ENCODE measurements around the gene SOWAHD.
A peak's percentile ranks its signal among the peaks of the same experiment; 100 is the strongest.
"Not testable (repeated sequence)": the region's sequence is repeated elsewhere in the genome, so short reads cannot be mapped to it uniquely, and the experiment has no call there.

SOWAHD gene

GRCh38 chrX:119775517-119776238 is 17.3 kb downstream of the SOWAHD start:
- Mint-ChIP-seq H3K27me3 (ENCODE audit: low read depth) (no peaks in the 10 kb centered on the region), H3K9me3 (no peaks in the 10 kb centered on the region), H3K4me1 (ENCODE audit: low read depth) (peaks cover 11% of the 10 kb centered on the region), H3K27ac (peak overlapping the region; percentile 36), H3K36me3 (ENCODE audit: low read depth) (peaks cover under 1% of the 10 kb centered on the region), H3K4me3 (no peak overlapping the region)

GRCh38 chrX:119778829-119779228 is 20.4 kb downstream of the SOWAHD start:
- H3K27ac Mint-ChIP-seq: no peak overlapping the region
- H3K27me3 Mint-ChIP-seq (ENCODE audit: low read depth): no peaks in the 10 kb centered on the region
- peaks cover 4% of the 10 kb centered on the region for H3K36me3 Mint-ChIP-seq (ENCODE audit: low read depth)
- no peaks in the 10 kb centered on the region for H3K9me3 Mint-ChIP-seq
- no peak overlapping the region for H3K4me3 Mint-ChIP-seq
- H3K4me1 Mint-ChIP-seq (ENCODE audit: low read depth): peaks cover 14% of the 10 kb centered on the region

- H3K9me3 Mint-ChIP-seq: no peaks in the 10 kb centered on the region
- H3K27ac Mint-ChIP-seq: no peak overlapping the region
- H3K36me3 Mint-ChIP-seq (ENCODE audit: low read depth): peaks cover 15% of the 10 kb centered on the region
- no peaks in the 10 kb centered on the region for H3K27me3 Mint-ChIP-seq (ENCODE audit: low read depth)
- H3K4me3 Mint-ChIP-seq: no peak overlapping the region
- peaks cover 12% of the 10 kb centered on the region for H3K4me1 Mint-ChIP-seq (ENCODE audit: low read depth)
Observed at GRCh38 chrX:119783026-119783425, 24.6 kb downstream of the SOWAHD start.

- H3K27ac Mint-ChIP-seq: peak overlapping the region; percentile 47
- peaks cover 26% of the 10 kb centered on the region for H3K36me3 Mint-ChIP-seq (ENCODE audit: low read depth)
- H3K27me3 Mint-ChIP-seq (ENCODE audit: low read depth): no peaks in the 10 kb centered on the region
- no peaks in the 10 kb centered on the region for H3K9me3 Mint-ChIP-seq
- H3K4me3 Mint-ChIP-seq: no peak overlapping the region
- H3K4me1 Mint-ChIP-seq (ENCODE audit: low read depth): peaks cover 15% of the 10 kb centered on the region
Observed at GRCh38 chrX:119784747-119785446, 26.5 kb downstream of the SOWAHD start.

GRCh38 chrX:119790977-119791436 is 32.6 kb downstream of the SOWAHD start:
- Mint-ChIP-seq H3K27ac (peak overlapping the region; percentile 93), H3K4me1 (ENCODE audit: low read depth) (peaks cover 12% of the 10 kb centered on the region), H3K4me3 (peak overlapping the region; percentile 93), H3K27me3 (ENCODE audit: low read depth) (no peaks in the 10 kb centered on the region), H3K9me3 (no peaks in the 10 kb centered on the region), H3K36me3 (ENCODE audit: low read depth) (peaks cover 20% of the 10 kb centered on the region)

- Mint-ChIP-seq H3K36me3 (ENCODE audit: low read depth) (peaks cover 20% of the 10 kb centered on the region), H3K4me3 (peak within 1 kb of the TSS; percentile 93), H3K27me3 (ENCODE audit: low read depth) (no peaks in the 10 kb centered on the region), H3K9me3 (no peaks in the 10 kb centered on the region), H3K27ac (peak within 1 kb of the TSS; percentile 93), H3K4me1 (ENCODE audit: low read depth) (peaks cover 12% of the 10 kb centered on the region)
Observed at GRCh38 chrX:119791437-119792231, 33.2 kb downstream of the SOWAHD start, which contains the start of gene RPL39. TSS of gene RPL39 (minus strand) at chrX:119791630. CDS start at chrX:119791576, 54 bp downstream.

- Mint-ChIP-seq H3K4me1 (ENCODE audit: low read depth) (no peaks in the 10 kb centered on the region), H3K27ac (no peak overlapping the region), H3K27me3 (ENCODE audit: low read depth) (no peaks in the 10 kb centered on the region), H3K4me3 (no peak overlapping the region), H3K9me3 (no peaks in the 10 kb centered on the region), H3K36me3 (ENCODE audit: low read depth) (no peaks in the 10 kb centered on the region)
Observed at GRCh38 chrX:119801253-119802221, 43.1 kb downstream of the SOWAHD start.

GRCh38 chrX:119802546-119802945 is 44.2 kb downstream of the SOWAHD start:
- no peak overlapping the region for H3K4me3 Mint-ChIP-seq
- H3K36me3 Mint-ChIP-seq (ENCODE audit: low read depth): no peaks in the 10 kb centered on the region
- no peaks in the 10 kb centered on the region for H3K4me1 Mint-ChIP-seq (ENCODE audit: low read depth)
- no peaks in the 10 kb centered on the region for H3K27me3 Mint-ChIP-seq (ENCODE audit: low read depth)
- H3K27ac Mint-ChIP-seq: no peak overlapping the region
- H3K9me3 Mint-ChIP-seq: no peaks in the 10 kb centered on the region

- H3K4me1 Mint-ChIP-seq (ENCODE audit: low read depth): not testable (repeated sequence)
Observed at GRCh38 chrX:119808461-119808860, 50.1 kb downstream of the SOWAHD start.

GRCh38 chrX:119809185-119809666 is 50.8 kb downstream of the SOWAHD start:
- Mint-ChIP-seq H3K27ac (no peak overlapping the region), H3K9me3 (no peaks in the 10 kb centered on the region), H3K4me1 (ENCODE audit: low read depth) (no peaks in the 10 kb centered on the region), H3K27me3 (ENCODE audit: low read depth) (no peaks in the 10 kb centered on the region), H3K36me3 (ENCODE audit: low read depth) (peaks cover 2% of the 10 kb centered on the region), H3K4me3 (no peak overlapping the region)

More at GRCh38 chrX:119808461-119808860, 50.1 kb downstream of the SOWAHD start:
- not testable (repeated sequence) for H3K27ac Mint-ChIP-seq; H3K27me3 Mint-ChIP-seq (ENCODE audit: low read depth); H3K9me3 Mint-ChIP-seq; H3K4me3 Mint-ChIP-seq; H3K36me3 Mint-ChIP-seq (ENCODE audit: low read depth)

Data from T-helper 1 cell treated with Interleukin-12 subunit alpha and Interleukin-12 subunit beta and Interleukin-4 antibody, amounts not matched to agents 30 μg/mL and 1 μg/mL, for 36 hours (primary cell).